ENCODE data around the gene METTL24. TPM values are rescaled to one million over a fixed set of nuclear protein-coding genes. Genes with fewer than 3 reads are reported as not detected.

Gene METTL24
- total RNA-seq, 2 donors from 2014 or later = 0.96 to 3.0 TPM

DNA sequence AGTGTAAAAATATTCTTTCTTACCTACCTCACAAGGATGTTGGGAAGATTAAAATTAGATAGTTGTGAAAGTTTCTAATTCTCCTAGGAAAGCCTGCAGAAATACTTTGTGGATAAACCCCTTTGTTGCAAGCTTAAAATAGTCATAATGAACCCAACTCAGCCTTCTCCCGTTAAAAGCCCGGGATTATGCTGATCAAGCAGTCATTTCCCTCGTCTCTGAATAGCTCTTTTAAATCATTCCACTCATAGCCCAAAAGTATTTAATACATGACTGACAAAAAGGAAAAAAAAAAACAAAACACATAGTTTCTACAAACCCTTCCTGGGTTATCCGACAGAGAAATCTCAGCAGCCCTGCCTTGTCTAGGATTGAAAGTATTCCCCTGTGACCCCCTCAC, 10.9 kb upstream of the METTL24 start:
- DNase-seq (ENCODE audit: low spot score) = no peak
- no peak for TF ChIP-seq POLR2A (IDR thresholded peaks at IDR 0.05)
- no peak for TF ChIP-seq POLR2AphosphoS5 (IDR thresholded peaks at IDR 0.05)
- TF ChIP-seq, protein P1, sequence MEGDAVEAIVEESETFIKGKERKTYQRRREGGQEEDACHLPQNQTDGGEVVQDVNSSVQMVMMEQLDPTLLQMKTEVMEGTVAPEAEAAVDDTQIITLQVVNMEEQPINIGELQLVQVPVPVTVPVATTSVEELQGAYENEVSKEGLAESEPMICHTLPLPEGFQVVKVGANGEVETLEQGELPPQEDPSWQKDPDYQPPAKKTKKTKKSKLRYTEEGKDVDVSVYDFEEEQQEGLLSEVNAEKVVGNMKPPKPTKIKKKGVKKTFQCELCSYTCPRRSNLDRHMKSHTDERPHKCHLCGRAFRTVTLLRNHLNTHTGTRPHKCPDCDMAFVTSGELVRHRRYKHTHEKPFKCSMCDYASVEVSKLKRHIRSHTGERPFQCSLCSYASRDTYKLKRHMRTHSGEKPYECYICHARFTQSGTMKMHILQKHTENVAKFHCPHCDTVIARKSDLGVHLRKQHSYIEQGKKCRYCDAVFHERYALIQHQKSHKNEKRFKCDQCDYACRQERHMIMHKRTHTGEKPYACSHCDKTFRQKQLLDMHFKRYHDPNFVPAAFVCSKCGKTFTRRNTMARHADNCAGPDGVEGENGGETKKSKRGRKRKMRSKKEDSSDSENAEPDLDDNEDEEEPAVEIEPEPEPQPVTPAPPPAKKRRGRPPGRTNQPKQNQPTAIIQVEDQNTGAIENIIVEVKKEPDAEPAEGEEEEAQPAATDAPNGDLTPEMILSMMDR (IDR thresholded peaks at IDR 0.05) = no peak
- intact Hi-C loops (cut with DNase I) = no loop called here
- H3K4me3 ChIP-seq = no peak overlapping the region
- no peaks in the 10 kb centered on the region for H3K36me3 ChIP-seq
- WGBS = 64% methylated on average over 4 of the region's 4 CpGs
- H3K9me3 ChIP-seq = no peaks in the 10 kb centered on the region
- no peaks in the 10 kb centered on the region for H3K4me1 ChIP-seq (replicated peaks)
- no peak overlapping the region for H3K27ac ChIP-seq
- H3K27me3 ChIP-seq (replicated peaks; ENCODE audit: insufficient read depth) = no peaks in the 10 kb centered on the region

DNA sequence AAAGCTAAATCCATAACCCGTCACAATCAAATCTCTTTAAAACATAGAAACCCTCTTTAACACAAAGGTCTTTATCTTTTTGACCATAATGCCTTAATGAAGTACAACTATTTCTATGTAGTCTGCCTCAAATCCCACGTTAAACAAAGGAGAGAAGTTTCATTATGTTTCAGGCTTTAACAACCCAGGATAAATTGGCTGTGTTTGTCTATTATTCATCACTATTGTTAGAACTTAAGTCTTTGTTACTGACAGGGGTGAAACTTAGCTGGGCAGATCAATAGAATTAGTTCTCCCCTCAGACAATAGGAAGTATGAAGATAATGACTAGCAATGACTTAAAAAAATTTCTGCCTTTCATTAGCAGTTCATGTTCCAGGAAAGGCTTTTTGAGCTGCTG, 10.1 kb upstream of the METTL24 start:
- 49% methylated on average over 2 of the region's 2 CpGs for WGBS
- intact Hi-C loops (cut with DNase I) = no loop called here

DNA sequence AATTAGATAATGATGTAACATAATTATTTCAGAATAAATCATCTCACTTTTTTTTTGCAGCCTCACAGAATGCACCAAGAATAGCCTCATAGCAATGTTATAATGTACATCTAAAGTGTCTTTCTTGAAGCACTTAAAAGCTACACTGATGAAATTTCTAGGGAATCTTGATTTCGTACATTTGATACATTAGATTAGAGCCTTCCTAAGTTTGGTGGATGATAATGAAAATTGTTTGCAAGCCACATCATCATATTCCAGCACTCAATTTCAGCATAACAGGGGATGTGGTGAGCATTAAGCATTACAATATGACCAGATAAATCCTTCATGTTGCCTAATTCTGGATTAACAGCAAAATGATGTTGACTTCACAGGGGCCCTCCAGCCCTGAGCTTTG, 9.7 kb upstream of the METTL24 start:
- no peaks in the 10 kb centered on the region for H3K4me1 ChIP-seq (replicated peaks)
- WGBS = 100% methylated on average over 1 of the region's 1 CpG
- no peaks in the 10 kb centered on the region for H3K27me3 ChIP-seq (replicated peaks; ENCODE audit: insufficient read depth)
- no peak overlapping the region for H3K4me3 ChIP-seq
- H3K27ac ChIP-seq = no peak overlapping the region
- no peaks in the 10 kb centered on the region for H3K36me3 ChIP-seq
- DNase-seq (ENCODE audit: low spot score) = no peak
- H3K9me3 ChIP-seq = no peaks in the 10 kb centered on the region
- TF ChIP-seq, protein P1 (IDR thresholded peaks at IDR 0.05) = no peak
- TF ChIP-seq POLR2AphosphoS5 (IDR thresholded peaks at IDR 0.05) (no peak), POLR2A (IDR thresholded peaks at IDR 0.05) (no peak)
- intact Hi-C loops (cut with DNase I) = no loop called here

More for the DNA sequence above, 10.1 kb upstream of the METTL24 start:
- TF ChIP-seq POLR2AphosphoS5 (IDR thresholded peaks at IDR 0.05) (no peak), POLR2A (IDR thresholded peaks at IDR 0.05) (no peak)
- Histone ChIP-seq H3K36me3 (no peaks in the 10 kb centered on the region), H3K4me3 (no peak overlapping the region), H3K27me3 (replicated peaks; ENCODE audit: insufficient read depth) (no peaks in the 10 kb centered on the region), H3K9me3 (no peaks in the 10 kb centered on the region), H3K27ac (no peak overlapping the region), H3K4me1 (replicated peaks) (no peaks in the 10 kb centered on the region)
- no peak for DNase-seq (ENCODE audit: low spot score)

DNA sequence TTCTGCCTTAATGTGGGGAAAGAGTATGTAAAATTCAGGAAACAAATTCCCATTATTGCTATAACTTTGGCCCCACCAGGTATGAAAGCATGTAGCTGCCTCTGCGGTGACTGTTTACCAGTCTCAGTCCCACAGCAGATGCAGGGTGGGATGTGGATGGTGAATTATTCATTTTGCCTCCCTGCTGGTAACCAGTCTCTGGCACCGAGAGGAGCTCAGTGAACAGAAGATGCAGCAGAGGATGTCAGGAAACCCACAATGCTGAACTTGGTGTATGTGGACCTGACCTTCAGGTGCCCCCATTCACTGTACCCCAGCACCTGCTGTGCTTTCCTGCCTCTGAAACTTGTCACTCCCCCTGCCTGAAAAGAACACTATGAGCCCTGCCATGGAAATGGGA, 8.8 kb upstream of the METTL24 start:
- WGBS = 93% methylated on average over 2 of the region's 2 CpGs
- Histone ChIP-seq H3K36me3 (no peaks in the 10 kb centered on the region), H3K4me3 (no peak overlapping the region), H3K27me3 (replicated peaks; ENCODE audit: insufficient read depth) (no peaks in the 10 kb centered on the region), H3K9me3 (no peaks in the 10 kb centered on the region), H3K4me1 (replicated peaks) (no peaks in the 10 kb centered on the region), H3K27ac (no peak overlapping the region)
- DNase-seq (ENCODE audit: low spot score) = no peak
- intact Hi-C loops (cut with DNase I) = no loop called here
- TF ChIP-seq, protein P1 (IDR thresholded peaks at IDR 0.05) = no peak
- TF ChIP-seq POLR2A (IDR thresholded peaks at IDR 0.05) = no peak
- TF ChIP-seq POLR2AphosphoS5 (IDR thresholded peaks at IDR 0.05) = no peak

DNA sequence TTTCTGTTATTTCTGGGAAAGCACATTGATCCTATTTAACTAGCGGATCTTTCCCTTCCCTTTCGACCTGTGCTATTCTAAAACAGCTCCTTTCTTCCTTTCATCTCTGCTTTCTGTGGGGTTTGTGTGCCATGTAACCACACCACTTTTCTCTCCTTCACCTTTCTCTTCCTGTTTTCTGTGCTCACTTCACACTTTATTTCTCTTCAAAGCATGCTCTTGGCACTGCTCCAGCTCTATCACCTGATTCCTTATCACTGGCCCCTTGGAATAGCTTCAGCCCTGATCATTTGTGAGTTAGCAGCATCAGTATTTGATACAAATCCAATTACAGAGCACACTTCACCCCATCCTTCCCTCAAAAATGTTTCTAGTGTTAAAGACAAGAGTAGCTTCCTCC, 8.1 kb upstream of the METTL24 start:
- no peak for TF ChIP-seq POLR2A (IDR thresholded peaks at IDR 0.05)
- TF ChIP-seq POLR2AphosphoS5 (IDR thresholded peaks at IDR 0.05) = no peak
- TF ChIP-seq, protein P1 (IDR thresholded peaks at IDR 0.05) = no peak
- WGBS = 89% methylated on average over 2 of the region's 2 CpGs
- no peak for DNase-seq (ENCODE audit: low spot score)
- Histone ChIP-seq H3K36me3 (no peaks in the 10 kb centered on the region), H3K27ac (no peak overlapping the region), H3K4me3 (no peak overlapping the region), H3K27me3 (replicated peaks; ENCODE audit: insufficient read depth) (no peaks in the 10 kb centered on the region), H3K4me1 (replicated peaks) (no peaks in the 10 kb centered on the region), H3K9me3 (no peaks in the 10 kb centered on the region)
- intact Hi-C loops (cut with DNase I) = no loop called here

Measured in prostate gland (tissue), 2 donors.